ENCODE results near the gene CNPY1. TPM values are rescaled to one million over a fixed set of nuclear protein-coding genes. Genes with fewer than 3 reads are reported as not detected.

CNPY1 gene
- total RNA-seq, 4 donors from 2014 or later: 0.25 TPM; not detected in 3

DNA sequence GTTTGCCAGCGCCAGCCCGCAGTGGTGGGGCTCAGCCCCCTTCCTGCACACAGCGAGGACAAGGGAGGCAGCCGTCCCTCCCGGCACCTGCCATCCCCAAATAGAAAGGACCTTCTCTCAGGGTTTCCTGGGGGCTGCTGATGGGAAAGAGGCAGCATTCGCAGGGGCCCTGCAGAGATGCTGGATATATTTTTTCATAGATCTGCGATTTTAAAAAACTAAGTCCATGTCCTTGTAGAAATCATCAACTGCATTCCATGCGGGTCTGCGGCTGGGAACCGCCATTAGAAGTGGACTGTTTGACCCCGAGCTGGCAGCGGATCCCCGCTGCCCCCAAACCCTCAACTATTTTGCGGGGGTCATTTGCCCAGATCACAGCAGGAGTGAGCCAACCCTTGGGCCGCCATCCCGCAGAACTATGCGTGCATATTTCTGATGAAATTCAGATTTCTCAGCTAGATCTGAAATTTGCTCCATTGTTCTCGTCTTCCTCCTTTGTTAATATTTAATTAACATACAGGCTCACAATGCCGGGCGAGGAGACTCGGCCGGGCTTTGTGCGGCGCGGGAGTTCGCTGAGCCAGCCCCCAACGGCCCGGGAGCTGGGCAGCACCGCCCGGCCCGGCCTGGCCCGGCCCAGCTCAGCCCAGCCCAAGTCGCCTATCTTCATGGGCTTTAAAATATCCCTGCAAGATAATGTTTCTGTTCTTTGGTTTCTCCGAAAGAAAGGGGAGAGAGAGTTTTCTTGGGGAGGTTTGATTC, 86.5 kb downstream of the CNPY1 start:
- H3K4me3 ChIP-seq: no peak overlapping the region
- TF ChIP-seq, protein P1, sequence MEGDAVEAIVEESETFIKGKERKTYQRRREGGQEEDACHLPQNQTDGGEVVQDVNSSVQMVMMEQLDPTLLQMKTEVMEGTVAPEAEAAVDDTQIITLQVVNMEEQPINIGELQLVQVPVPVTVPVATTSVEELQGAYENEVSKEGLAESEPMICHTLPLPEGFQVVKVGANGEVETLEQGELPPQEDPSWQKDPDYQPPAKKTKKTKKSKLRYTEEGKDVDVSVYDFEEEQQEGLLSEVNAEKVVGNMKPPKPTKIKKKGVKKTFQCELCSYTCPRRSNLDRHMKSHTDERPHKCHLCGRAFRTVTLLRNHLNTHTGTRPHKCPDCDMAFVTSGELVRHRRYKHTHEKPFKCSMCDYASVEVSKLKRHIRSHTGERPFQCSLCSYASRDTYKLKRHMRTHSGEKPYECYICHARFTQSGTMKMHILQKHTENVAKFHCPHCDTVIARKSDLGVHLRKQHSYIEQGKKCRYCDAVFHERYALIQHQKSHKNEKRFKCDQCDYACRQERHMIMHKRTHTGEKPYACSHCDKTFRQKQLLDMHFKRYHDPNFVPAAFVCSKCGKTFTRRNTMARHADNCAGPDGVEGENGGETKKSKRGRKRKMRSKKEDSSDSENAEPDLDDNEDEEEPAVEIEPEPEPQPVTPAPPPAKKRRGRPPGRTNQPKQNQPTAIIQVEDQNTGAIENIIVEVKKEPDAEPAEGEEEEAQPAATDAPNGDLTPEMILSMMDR (IDR thresholded peaks at IDR 0.05 in 4 of 5, conservative IDR thresholded peaks at IDR 0.05 in 1 of 5): no peak
- TF ChIP-seq POLR2A (IDR thresholded peaks at IDR 0.05): no peak
- H3K9me3 ChIP-seq: no peaks in the 10 kb centered on the region
- in situ Hi-C loops (cut with MboI; ENCODE audit: low sequenced_read_pairs in 4 of 4) (no loop called here), intact Hi-C loops (cut with DNase I; ENCODE audit: low total_unique reads) (loop anchor here (5.0 kb wide), 2 partner anchors 78 to 458 kb away; partner anchors contain the start of gene PAXIP1)
- ATAC-seq (no peak), DNase-seq (no peak)
- no peak overlapping the region for H3K27ac ChIP-seq
- H3K4me1 ChIP-seq: peaks cover 25 to 29% of the 10 kb centered on the region in 2 donors
- peaks cover 81 to 91% (median 86%) of the 10 kb centered on the region in 3 donors for H3K27me3 ChIP-seq
- H3K36me3 ChIP-seq: no peaks in the 10 kb centered on the region

DNA sequence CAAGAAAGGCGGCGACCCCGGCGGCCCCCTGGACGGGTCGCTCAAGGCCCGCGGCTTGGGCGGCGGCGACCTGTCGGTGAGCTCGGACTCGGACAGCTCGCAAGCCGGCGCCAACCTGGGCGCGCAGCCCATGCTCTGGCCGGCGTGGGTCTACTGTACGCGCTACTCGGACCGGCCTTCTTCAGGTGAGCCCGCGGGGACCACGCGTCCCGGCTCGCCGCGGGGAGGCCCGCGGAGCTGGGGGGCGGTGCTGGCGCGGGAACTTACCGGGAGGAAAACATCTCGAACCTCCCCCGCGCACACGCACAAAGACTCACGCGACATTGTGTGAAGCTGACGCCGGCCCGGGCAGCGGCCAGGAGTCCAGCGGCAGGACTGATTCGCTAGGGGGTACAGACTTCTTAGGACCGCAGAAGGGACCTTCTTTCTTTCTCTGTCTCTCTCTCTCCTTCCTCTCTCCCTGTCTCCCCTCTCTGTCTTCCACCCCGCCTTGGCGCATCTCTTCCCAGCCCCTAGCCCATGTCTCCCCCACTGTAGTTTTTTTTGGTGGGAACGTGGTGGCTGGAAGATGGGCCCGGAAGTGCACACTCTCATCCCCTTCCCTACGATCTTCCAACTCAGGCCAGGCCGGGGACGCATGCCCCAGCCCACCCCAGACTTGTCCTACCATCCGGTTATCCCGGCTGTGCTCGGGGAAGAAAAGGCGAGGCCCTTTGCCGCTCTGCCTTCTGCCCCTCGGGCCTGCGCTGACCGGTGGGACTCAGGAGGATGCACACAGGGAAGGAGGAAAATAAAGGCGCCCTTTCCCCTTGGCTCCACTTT, 87.3 kb downstream of the CNPY1 start:
- Histone ChIP-seq H3K9me3 (no peaks in the 10 kb centered on the region), H3K36me3 (no peaks in the 10 kb centered on the region), H3K27ac (no peak overlapping the region), H3K27me3 (peaks cover 81 to 91% (median 86%) of the 10 kb centered on the region in 3 donors), H3K4me1 (peaks cover 33 to 37% of the 10 kb centered on the region in 2 donors), H3K4me3 (peak overlapping the region; percentile 43 to 55 (median 44))
- ATAC-seq (no peak), DNase-seq (no peak)
- TF ChIP-seq, protein P1 (IDR thresholded peaks at IDR 0.05 in 4 of 5, conservative IDR thresholded peaks at IDR 0.05 in 1 of 5): no peak
- no peak for TF ChIP-seq POLR2A (IDR thresholded peaks at IDR 0.05)
- intact Hi-C loops (cut with DNase I; ENCODE audit: low total_unique reads): loop anchor here (5.0 kb wide), 2 partner anchors 77 to 457 kb away; partner anchors contain the start of gene PAXIP1
- in situ Hi-C loops (cut with MboI; ENCODE audit: low sequenced_read_pairs in 4 of 4): no loop called here

DNA sequence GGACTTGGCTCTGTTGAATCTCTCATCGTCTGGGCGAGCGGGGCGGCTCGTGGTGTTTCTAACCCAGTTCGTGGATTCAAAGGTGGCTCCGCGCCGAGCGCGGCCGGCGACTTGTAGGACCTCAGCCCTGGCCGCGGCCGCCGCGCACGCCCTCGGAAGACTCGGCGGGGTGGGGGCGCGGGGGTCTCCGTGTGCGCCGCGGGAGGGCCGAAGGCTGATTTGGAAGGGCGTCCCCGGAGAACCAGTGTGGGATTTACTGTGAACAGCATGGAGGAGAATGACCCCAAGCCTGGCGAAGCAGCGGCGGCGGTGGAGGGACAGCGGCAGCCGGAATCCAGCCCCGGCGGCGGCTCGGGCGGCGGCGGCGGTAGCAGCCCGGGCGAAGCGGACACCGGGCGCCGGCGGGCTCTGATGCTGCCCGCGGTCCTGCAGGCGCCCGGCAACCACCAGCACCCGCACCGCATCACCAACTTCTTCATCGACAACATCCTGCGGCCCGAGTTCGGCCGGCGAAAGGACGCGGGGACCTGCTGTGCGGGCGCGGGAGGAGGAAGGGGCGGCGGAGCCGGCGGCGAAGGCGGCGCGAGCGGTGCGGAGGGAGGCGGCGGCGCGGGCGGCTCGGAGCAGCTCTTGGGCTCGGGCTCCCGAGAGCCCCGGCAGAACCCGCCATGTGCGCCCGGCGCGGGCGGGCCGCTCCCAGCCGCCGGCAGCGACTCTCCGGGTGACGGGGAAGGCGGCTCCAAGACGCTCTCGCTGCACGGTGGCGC, 88.1 kb downstream of the CNPY1 start, which contains the start of gene EN2:
Gene EN2, plus strand, starts transcription at position 19 of the 767 bp plus-strand sequence. Its CDS starts 249 bp downstream, at position 268.
- Histone ChIP-seq H3K4me3 (peak within 1 kb of the TSS; percentile 47 to 77 (median 67)), H3K27me3 (peaks cover 86 to 89% (median 88%) of the 10 kb centered on the region in 3 donors), H3K9me3 (no peaks in the 10 kb centered on the region), H3K27ac (no peak within 1 kb of the TSS), H3K36me3 (no peaks in the 10 kb centered on the region), H3K4me1 (peaks cover 34 to 45% of the 10 kb centered on the region in 2 donors)
- in situ Hi-C loops (cut with MboI; ENCODE audit: low sequenced_read_pairs in 4 of 4): no loop called here
- intact Hi-C loops (cut with DNase I; ENCODE audit: low total_unique reads): loop anchor here (5.0 kb wide), 2 partner anchors 76 to 456 kb away; partner anchors contain the start of gene PAXIP1
- peak; percentile 10 to 18 for ATAC-seq
- TF ChIP-seq, protein P1 (IDR thresholded peaks at IDR 0.05 in 4 of 5, conservative IDR thresholded peaks at IDR 0.05 in 1 of 5): no peak
- TF ChIP-seq POLR2A (IDR thresholded peaks at IDR 0.05): no peak
- DNase-seq: no peak

DNA sequence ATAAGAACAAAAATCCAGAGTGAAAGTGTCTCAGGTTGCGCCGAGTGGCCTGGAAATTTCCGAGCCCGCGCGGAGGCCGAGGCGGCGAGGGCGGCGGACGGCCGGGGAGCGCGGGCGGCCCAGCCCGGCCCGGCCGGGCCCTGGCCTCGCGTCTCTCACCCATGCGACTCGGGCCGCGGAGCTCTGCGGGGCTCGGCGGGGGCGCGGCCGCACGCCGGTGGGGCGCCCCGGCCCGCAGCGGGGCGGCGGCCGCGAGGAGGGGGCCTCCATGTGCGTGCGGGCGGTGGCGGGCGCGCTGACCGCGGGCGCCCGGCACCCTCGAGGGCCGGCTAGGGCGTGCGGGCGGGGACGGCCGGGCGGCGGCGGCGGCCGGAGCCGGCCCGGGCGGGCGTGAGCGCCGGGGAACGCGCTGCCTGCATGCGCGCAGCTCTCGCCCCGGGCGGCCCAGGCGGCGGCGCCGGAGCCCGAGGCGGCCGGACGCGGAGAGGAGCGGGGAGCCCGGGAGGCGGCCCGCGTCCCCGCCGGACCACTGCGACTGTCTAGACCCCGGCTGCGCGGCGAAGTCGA, 88.7 kb downstream of the CNPY1 start:
- TF ChIP-seq, protein P1 (IDR thresholded peaks at IDR 0.05 in 4 of 5, conservative IDR thresholded peaks at IDR 0.05 in 1 of 5): no peak
- TF ChIP-seq POLR2A (IDR thresholded peaks at IDR 0.05): peak in 1 of 2 donors; percentile 34
- H3K27ac ChIP-seq: no peak overlapping the region
- peaks cover 88 to 94% (median 89%) of the 10 kb centered on the region in 3 donors for H3K27me3 ChIP-seq
- H3K9me3 ChIP-seq: no peaks in the 10 kb centered on the region
- in situ Hi-C loops (cut with MboI; ENCODE audit: low sequenced_read_pairs in 4 of 4): no loop called here
- intact Hi-C loops (cut with DNase I; ENCODE audit: low total_unique reads): loop anchor here (2.0 to 5.0 kb wide), 3 partner anchors 75 to 455 kb away; partner anchors contain the start of genes INSIG1 and PAXIP1
- H3K36me3 ChIP-seq: no peaks in the 10 kb centered on the region
- ATAC-seq: peak; percentile 63 to 69
- peak overlapping the region; percentile 47 to 77 (median 67) for H3K4me3 ChIP-seq
- DNase-seq: no peak
- peaks cover 34 to 45% of the 10 kb centered on the region in 2 donors for H3K4me1 ChIP-seq

All from gastrocnemius medialis (tissue), 4 donors.